ENCODE measurements around the gene SLC25A28.

GRCh38 chr10:99629625-99629978, 9.4 kb upstream of the SLC25A28 start:
- TF ChIP-seq CTCF (IDR thresholded peaks at IDR 0.05) (no peak), POLR2A (IDR thresholded peaks at IDR 0.05) (no peak)
